ENCODE data around the gene USP24.
A peak's percentile ranks its signal among the peaks of the same experiment; 100 is the strongest.
"Not testable (repeated sequence)": the region's sequence is repeated elsewhere in the genome, so short reads cannot be mapped to it uniquely, and the experiment has no call there.

USP24 gene

GRCh38 chr1:55194851-55195250 is 20.3 kb downstream of the USP24 start:
- Histone ChIP-seq H4K8ac (ENCODE audit: low read depth, low read length) (no peak overlapping the region), H3K18ac (ENCODE audit: low read length) (peak overlapping the region; percentile 64), H3K4ac (ENCODE audit: low read depth, low read length) (no peak overlapping the region), H3K79me1 (ENCODE audit: low read length) (peaks cover 14% of the 10 kb centered on the region), H3K36me3 (ENCODE audit: control insufficient read depth, insufficient read depth, low read length) (no peaks in the 10 kb centered on the region), H3K4me1 (ENCODE audit: control insufficient read depth, low read depth, low read length) (peaks cover 12% of the 10 kb centered on the region), H3K56ac (ENCODE audit: low read length) (no peak overlapping the region), H3K9ac (ENCODE audit: low read length) (no peak overlapping the region), H2AK5ac (ENCODE audit: low read length) (no peak overlapping the region), H4K5ac (ENCODE audit: low read length) (no peak overlapping the region), H3K4me3 (ENCODE audit: low read length) (no peak overlapping the region), H2BK120ac (ENCODE audit: low read depth, low read length) (no peak overlapping the region), H3K27me3 (ENCODE audit: insufficient read depth, low read length, poor library complexity) (no peaks in the 10 kb centered on the region), H2BK5ac (ENCODE audit: low read length) (no peak overlapping the region), H3K4me2 (ENCODE audit: low read length) (no peak overlapping the region), H3K79me2 (ENCODE audit: control insufficient read depth, insufficient read depth, low read length) (peaks cover 14% of the 10 kb centered on the region), H3K27ac (ENCODE audit: low read depth, low read length) (no peak overlapping the region), H3K23ac (ENCODE audit: low read length) (no peak overlapping the region), H2BK15ac (replicated peaks; ENCODE audit: low read depth) (no peak overlapping the region)
- no CpG with 5 or more reads among the region's 3 CpGs for WGBS (ENCODE audit: extremely low coverage, insufficient coverage, low lambda C conversion rate)
- no peak for DNase-seq

- no peak overlapping the region for H3K23ac ChIP-seq (ENCODE audit: low read length)
- no peak overlapping the region for H3K4ac ChIP-seq (ENCODE audit: low read depth, low read length)
- no peak overlapping the region for H3K4me2 ChIP-seq (ENCODE audit: low read length)
- no CpG with 5 or more reads among the region's 1 CpG for WGBS (ENCODE audit: extremely low coverage, insufficient coverage, low lambda C conversion rate)
- H3K36me3 ChIP-seq (ENCODE audit: control insufficient read depth, insufficient read depth, low read length), result no peaks in the 10 kb centered on the region
- no peak overlapping the region for H4K5ac ChIP-seq (ENCODE audit: low read length)
- no peak overlapping the region for H3K18ac ChIP-seq (ENCODE audit: low read length)
- H3K9ac ChIP-seq (ENCODE audit: low read length), result no peak overlapping the region
- no peaks in the 10 kb centered on the region for H3K27me3 ChIP-seq (ENCODE audit: insufficient read depth, low read length, poor library complexity)
- H2BK15ac ChIP-seq (replicated peaks; ENCODE audit: low read depth), result no peak overlapping the region
- H3K79me2 ChIP-seq (ENCODE audit: control insufficient read depth, insufficient read depth, low read length), result peaks cover 13% of the 10 kb centered on the region
- peaks cover 12% of the 10 kb centered on the region for H3K4me1 ChIP-seq (ENCODE audit: control insufficient read depth, low read depth, low read length)
- no peak overlapping the region for H4K8ac ChIP-seq (ENCODE audit: low read depth, low read length)
- no peak overlapping the region for H3K56ac ChIP-seq (ENCODE audit: low read length)
- no peak overlapping the region for H2AK5ac ChIP-seq (ENCODE audit: low read length)
- peak; percentile 68 for DNase-seq
- no peak overlapping the region for H2BK5ac ChIP-seq (ENCODE audit: low read length)
- no peak overlapping the region for H3K27ac ChIP-seq (ENCODE audit: low read depth, low read length)
- H2BK120ac ChIP-seq (ENCODE audit: low read depth, low read length), result no peak overlapping the region
- peaks cover 12% of the 10 kb centered on the region for H3K79me1 ChIP-seq (ENCODE audit: low read length)
- H3K4me3 ChIP-seq (ENCODE audit: low read length), result no peak overlapping the region
Observed at GRCh38 chr1:55192093-55192492, 23.1 kb downstream of the USP24 start.

DNA sequence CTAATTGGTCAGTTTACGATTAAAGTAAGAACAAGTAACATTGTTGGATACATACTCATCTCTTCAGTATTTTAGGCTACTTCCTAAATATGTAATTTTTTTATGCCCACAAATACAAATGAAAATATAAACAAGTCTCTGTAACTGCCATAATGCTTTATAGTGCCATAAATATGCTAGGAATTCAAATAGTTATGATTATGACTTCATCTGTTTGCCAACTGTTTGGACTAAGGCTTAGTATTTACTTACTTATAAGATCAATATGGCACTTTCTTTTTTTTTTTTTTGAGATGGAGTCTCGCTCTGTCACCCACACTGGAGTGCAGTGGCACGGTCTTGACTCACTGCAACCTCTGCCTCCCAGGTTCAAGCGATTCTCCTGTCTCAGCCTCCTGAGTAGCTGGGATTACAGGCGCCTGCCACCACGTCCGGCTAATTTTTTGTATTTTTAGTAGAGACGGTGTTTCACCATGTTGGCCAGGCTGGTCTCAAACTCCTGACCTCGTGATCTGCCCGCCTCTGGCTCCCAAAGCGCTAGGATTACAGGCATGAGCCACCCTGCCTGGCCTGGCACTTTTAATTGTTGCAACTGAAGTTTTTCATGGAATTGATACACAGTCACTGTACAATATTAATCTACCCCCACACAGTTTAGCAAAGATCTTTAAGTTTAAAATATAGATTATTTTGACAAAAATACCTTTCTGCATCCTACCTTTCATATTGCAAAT is 23.8 kb downstream of the USP24 start:
- not testable (repeated sequence) for H3K4me2 ChIP-seq (ENCODE audit: low read length); H4K5ac ChIP-seq (ENCODE audit: low read length); H2AK5ac ChIP-seq (ENCODE audit: low read length); H2BK15ac ChIP-seq (replicated peaks; ENCODE audit: low read depth); H3K27me3 ChIP-seq (ENCODE audit: insufficient read depth, low read length, poor library complexity); H4K8ac ChIP-seq (ENCODE audit: low read depth, low read length); H2BK5ac ChIP-seq (ENCODE audit: low read length); H3K4me3 ChIP-seq (ENCODE audit: low read length); H3K9ac ChIP-seq (ENCODE audit: low read length); DNase-seq; H2BK120ac ChIP-seq (ENCODE audit: low read depth, low read length); H3K36me3 ChIP-seq (ENCODE audit: control insufficient read depth, insufficient read depth, low read length); H3K27ac ChIP-seq (ENCODE audit: low read depth, low read length); H3K23ac ChIP-seq (ENCODE audit: low read length); H3K18ac ChIP-seq (ENCODE audit: low read length)
- no CpG with 5 or more reads among the region's 11 CpGs for WGBS (ENCODE audit: extremely low coverage, insufficient coverage, low lambda C conversion rate)
- Histone ChIP-seq H3K4ac (ENCODE audit: low read depth, low read length) (peak overlapping the region; percentile 55), H3K4me1 (ENCODE audit: control insufficient read depth, low read depth, low read length) (peaks cover 10% of the 10 kb centered on the region), H3K56ac (ENCODE audit: low read length) (peak overlapping the region; percentile 50), H3K79me1 (ENCODE audit: low read length) (peaks cover 10% of the 10 kb centered on the region), H3K79me2 (ENCODE audit: control insufficient read depth, insufficient read depth, low read length) (peaks cover 16% of the 10 kb centered on the region)

DNA sequence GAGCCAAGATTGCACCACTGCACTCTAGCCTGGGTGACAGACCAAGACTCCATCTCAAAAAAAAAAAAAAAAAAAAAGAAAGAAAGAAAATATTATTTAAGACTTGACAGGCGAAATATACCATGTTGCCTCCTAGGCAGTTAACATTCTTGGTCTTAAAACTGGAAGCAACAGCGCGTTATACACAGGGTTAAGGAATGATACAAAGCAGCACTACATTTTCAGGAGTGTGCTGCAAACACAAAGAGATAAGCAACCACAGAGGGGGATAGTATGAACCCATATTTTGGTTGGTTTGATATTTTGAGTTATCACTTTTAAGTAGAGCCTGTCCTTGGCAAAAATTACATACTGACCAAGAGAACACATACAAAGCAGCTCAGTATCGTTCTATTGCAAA is 25.1 kb downstream of the USP24 start:
- Histone ChIP-seq H3K36me3 (ENCODE audit: control insufficient read depth, insufficient read depth, low read length) (no peaks in the 10 kb centered on the region), H2BK15ac (replicated peaks; ENCODE audit: low read depth) (no peak overlapping the region), H2AK5ac (ENCODE audit: low read length) (no peak overlapping the region), H3K79me1 (ENCODE audit: low read length) (peaks cover 11% of the 10 kb centered on the region), H3K56ac (ENCODE audit: low read length) (no peak overlapping the region), H2BK5ac (ENCODE audit: low read length) (no peak overlapping the region), H2BK120ac (ENCODE audit: low read depth, low read length) (no peak overlapping the region), H3K4ac (ENCODE audit: low read depth, low read length) (no peak overlapping the region), H3K23ac (ENCODE audit: low read length) (no peak overlapping the region), H3K18ac (ENCODE audit: low read length) (no peak overlapping the region), H3K4me3 (ENCODE audit: low read length) (no peak overlapping the region), H3K9ac (ENCODE audit: low read length) (no peak overlapping the region), H3K4me2 (ENCODE audit: low read length) (no peak overlapping the region), H4K5ac (ENCODE audit: low read length) (no peak overlapping the region), H3K27me3 (ENCODE audit: insufficient read depth, low read length, poor library complexity) (no peaks in the 10 kb centered on the region), H3K4me1 (ENCODE audit: control insufficient read depth, low read depth, low read length) (peaks cover 8% of the 10 kb centered on the region), H3K79me2 (ENCODE audit: control insufficient read depth, insufficient read depth, low read length) (peaks cover 19% of the 10 kb centered on the region), H3K27ac (ENCODE audit: low read depth, low read length) (no peak overlapping the region), H4K8ac (ENCODE audit: low read depth, low read length) (no peak overlapping the region)
- DNase-seq, result no peak
- no CpG with 5 or more reads among the region's 4 CpGs for WGBS (ENCODE audit: extremely low coverage, insufficient coverage, low lambda C conversion rate)

DNA sequence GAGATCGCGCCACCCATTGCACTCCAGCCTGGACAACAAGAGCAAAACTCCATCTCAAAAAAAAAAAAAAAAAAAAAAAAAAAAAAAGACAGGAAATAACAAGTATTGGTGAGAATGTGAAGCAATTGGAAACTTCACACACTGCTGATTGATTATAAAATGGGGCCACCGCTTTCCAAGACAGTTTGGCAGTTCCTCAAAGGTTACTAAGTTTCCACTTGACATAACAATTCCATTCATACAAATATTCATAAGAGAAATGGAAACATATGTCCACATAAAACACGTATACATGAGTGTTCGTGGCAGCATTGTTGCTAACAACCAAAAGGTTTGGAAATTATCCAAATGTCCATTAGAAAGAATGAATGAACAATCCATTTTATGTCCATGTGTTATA is 26.3 kb downstream of the USP24 start:
- no peak overlapping the region for H3K23ac ChIP-seq (ENCODE audit: low read length)
- WGBS (ENCODE audit: extremely low coverage, insufficient coverage, low lambda C conversion rate), result no CpG with 5 or more reads among the region's 5 CpGs
- no peak for DNase-seq
- H3K9ac ChIP-seq (ENCODE audit: low read length), result no peak overlapping the region
- no peak overlapping the region for H3K27ac ChIP-seq (ENCODE audit: low read depth, low read length)
- no peak overlapping the region for H2BK15ac ChIP-seq (replicated peaks; ENCODE audit: low read depth)
- H2BK120ac ChIP-seq (ENCODE audit: low read depth, low read length), result no peak overlapping the region
- H3K56ac ChIP-seq (ENCODE audit: low read length), result no peak overlapping the region
- no peak overlapping the region for H2BK5ac ChIP-seq (ENCODE audit: low read length)
- no peak overlapping the region for H3K4me2 ChIP-seq (ENCODE audit: low read length)
- H3K4me3 ChIP-seq (ENCODE audit: low read length), result no peak overlapping the region
- no peak overlapping the region for H3K18ac ChIP-seq (ENCODE audit: low read length)
- no peaks in the 10 kb centered on the region for H3K36me3 ChIP-seq (ENCODE audit: control insufficient read depth, insufficient read depth, low read length)
- H3K27me3 ChIP-seq (ENCODE audit: insufficient read depth, low read length, poor library complexity), result no peaks in the 10 kb centered on the region
- no peak overlapping the region for H4K5ac ChIP-seq (ENCODE audit: low read length)
- no peak overlapping the region for H2AK5ac ChIP-seq (ENCODE audit: low read length)
- peaks cover 3% of the 10 kb centered on the region for H3K4me1 ChIP-seq (ENCODE audit: control insufficient read depth, low read depth, low read length)
- H3K79me2 ChIP-seq (ENCODE audit: control insufficient read depth, insufficient read depth, low read length), result peaks cover 14% of the 10 kb centered on the region
- H3K79me1 ChIP-seq (ENCODE audit: low read length), result peaks cover 7% of the 10 kb centered on the region
- no peak overlapping the region for H4K8ac ChIP-seq (ENCODE audit: low read depth, low read length)
- no peak overlapping the region for H3K4ac ChIP-seq (ENCODE audit: low read depth, low read length)

DNA sequence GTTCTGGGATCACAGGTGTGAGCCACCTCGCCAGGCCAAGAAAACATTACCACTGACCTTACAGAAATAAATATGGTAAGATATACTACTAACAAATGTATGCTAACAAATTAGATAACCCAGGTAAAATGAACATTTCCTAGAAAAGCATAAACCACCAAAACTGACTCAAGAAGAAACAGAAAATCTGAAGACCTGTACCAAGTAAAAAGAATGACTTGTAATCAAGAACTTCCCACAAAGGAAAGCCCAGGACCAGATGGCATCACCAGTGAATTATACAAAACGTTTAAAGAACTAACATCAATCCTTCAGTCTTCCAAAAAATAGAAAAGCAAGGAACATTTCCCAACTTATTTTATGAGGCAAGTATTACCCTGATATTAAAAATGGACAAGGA is 29.3 kb downstream of the USP24 start:
- no CpG with 5 or more reads among the region's 2 CpGs for WGBS (ENCODE audit: extremely low coverage, insufficient coverage, low lambda C conversion rate)
- H4K5ac ChIP-seq (ENCODE audit: low read length), result no peak overlapping the region
- no peak overlapping the region for H3K56ac ChIP-seq (ENCODE audit: low read length)
- no peaks in the 10 kb centered on the region for H3K27me3 ChIP-seq (ENCODE audit: insufficient read depth, low read length, poor library complexity)
- no peak overlapping the region for H3K27ac ChIP-seq (ENCODE audit: low read depth, low read length)
- peaks cover 10% of the 10 kb centered on the region for H3K79me1 ChIP-seq (ENCODE audit: low read length)
- no peak for DNase-seq
- H2BK120ac ChIP-seq (ENCODE audit: low read depth, low read length), result no peak overlapping the region
- peaks cover 21% of the 10 kb centered on the region for H3K79me2 ChIP-seq (ENCODE audit: control insufficient read depth, insufficient read depth, low read length)
- H2AK5ac ChIP-seq (ENCODE audit: low read length), result no peak overlapping the region
- no peak overlapping the region for H2BK15ac ChIP-seq (replicated peaks; ENCODE audit: low read depth)
- H3K4me1 ChIP-seq (ENCODE audit: control insufficient read depth, low read depth, low read length), result no peaks in the 10 kb centered on the region
- H3K36me3 ChIP-seq (ENCODE audit: control insufficient read depth, insufficient read depth, low read length), result no peaks in the 10 kb centered on the region
- no peak overlapping the region for H3K4ac ChIP-seq (ENCODE audit: low read depth, low read length)
- H3K9ac ChIP-seq (ENCODE audit: low read length), result no peak overlapping the region
- H4K8ac ChIP-seq (ENCODE audit: low read depth, low read length), result no peak overlapping the region
- H2BK5ac ChIP-seq (ENCODE audit: low read length), result no peak overlapping the region
- H3K4me3 ChIP-seq (ENCODE audit: low read length), result no peak overlapping the region
- H3K4me2 ChIP-seq (ENCODE audit: low read length), result no peak overlapping the region
- H3K23ac ChIP-seq (ENCODE audit: low read length), result no peak overlapping the region
- H3K18ac ChIP-seq (ENCODE audit: low read length), result no peak overlapping the region
